ENCODE data around the gene RSPH10B2.
A peak's percentile ranks its signal among the peaks of the same experiment; 100 is the strongest.
"Not testable (repeated sequence)": the region's sequence is repeated elsewhere in the genome, so short reads cannot be mapped to it uniquely, and the experiment has no call there.

The RSPH10B2 gene

DNA sequence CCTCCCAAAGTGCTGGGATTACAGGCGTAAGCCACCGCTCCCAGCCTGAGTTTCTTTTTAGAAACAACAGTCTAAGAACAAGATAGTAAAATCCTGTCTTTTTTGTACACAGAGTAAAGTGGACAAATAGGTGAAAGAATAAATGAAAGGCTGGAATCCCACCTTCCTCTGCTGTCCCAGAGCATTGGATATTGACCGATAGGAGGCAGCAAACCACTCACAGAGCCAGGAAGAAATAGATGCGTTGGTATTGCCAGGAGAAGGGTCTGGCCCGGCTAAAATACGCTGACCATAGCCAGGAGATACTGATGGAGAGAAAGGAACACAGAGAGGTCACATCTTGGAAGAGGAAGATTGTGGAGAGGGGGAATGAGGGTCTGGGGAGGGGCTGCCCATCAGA, 35.8 kb upstream of the RSPH10B2 start:
- no peaks in the 10 kb centered on the region for H3K9me3 ChIP-seq
- no peaks in the 10 kb centered on the region for H3K36me3 ChIP-seq
- peaks cover 76% of the 10 kb centered on the region for H3K27me3 ChIP-seq
- no peaks in the 10 kb centered on the region for H3K4me1 ChIP-seq (ENCODE audit: control insufficient read depth in 1 of 2, insufficient read depth in 1 of 2, low read depth in 1 of 2, low read length in 1 of 2)
- TF ChIP-seq, protein P1, sequence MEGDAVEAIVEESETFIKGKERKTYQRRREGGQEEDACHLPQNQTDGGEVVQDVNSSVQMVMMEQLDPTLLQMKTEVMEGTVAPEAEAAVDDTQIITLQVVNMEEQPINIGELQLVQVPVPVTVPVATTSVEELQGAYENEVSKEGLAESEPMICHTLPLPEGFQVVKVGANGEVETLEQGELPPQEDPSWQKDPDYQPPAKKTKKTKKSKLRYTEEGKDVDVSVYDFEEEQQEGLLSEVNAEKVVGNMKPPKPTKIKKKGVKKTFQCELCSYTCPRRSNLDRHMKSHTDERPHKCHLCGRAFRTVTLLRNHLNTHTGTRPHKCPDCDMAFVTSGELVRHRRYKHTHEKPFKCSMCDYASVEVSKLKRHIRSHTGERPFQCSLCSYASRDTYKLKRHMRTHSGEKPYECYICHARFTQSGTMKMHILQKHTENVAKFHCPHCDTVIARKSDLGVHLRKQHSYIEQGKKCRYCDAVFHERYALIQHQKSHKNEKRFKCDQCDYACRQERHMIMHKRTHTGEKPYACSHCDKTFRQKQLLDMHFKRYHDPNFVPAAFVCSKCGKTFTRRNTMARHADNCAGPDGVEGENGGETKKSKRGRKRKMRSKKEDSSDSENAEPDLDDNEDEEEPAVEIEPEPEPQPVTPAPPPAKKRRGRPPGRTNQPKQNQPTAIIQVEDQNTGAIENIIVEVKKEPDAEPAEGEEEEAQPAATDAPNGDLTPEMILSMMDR (IDR thresholded peaks at IDR 0.05): no peak
- no peak overlapping the region for H3K27ac ChIP-seq
- no peak overlapping the region for H3K4me3 ChIP-seq (ENCODE audit: low read depth in 1 of 2, low read length in 1 of 2)

DNA sequence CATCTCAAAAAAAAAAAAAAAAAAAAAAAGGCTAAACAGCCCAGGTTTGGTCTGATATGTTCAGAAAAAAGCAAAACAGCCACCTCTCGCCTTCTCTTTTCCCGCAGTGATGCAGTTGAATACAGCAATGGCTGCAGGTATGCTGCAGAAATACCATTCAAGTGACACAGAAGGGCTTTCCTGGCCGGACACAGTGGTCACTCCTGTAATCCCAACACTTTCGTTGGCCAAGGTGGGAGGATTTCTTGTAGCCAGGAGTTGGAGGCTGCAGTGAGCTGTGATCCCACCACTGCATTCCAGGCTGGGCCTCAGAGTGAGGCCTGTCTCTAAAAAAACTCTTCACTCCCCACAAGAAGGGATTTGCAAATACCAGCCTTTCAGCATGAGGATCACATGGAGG, 29.6 kb upstream of the RSPH10B2 start:
- H3K4me3 ChIP-seq (ENCODE audit: low read depth in 1 of 2, low read length in 1 of 2); H3K36me3 ChIP-seq; H3K27ac ChIP-seq; H3K9me3 ChIP-seq: not testable (repeated sequence)
- Histone ChIP-seq H3K4me1 (ENCODE audit: control insufficient read depth in 1 of 2, insufficient read depth in 1 of 2, low read depth in 1 of 2, low read length in 1 of 2) (peaks cover 9 to 11% of the 10 kb centered on the region in 2 experiments), H3K27me3 (peaks cover 48% of the 10 kb centered on the region)

DNA sequence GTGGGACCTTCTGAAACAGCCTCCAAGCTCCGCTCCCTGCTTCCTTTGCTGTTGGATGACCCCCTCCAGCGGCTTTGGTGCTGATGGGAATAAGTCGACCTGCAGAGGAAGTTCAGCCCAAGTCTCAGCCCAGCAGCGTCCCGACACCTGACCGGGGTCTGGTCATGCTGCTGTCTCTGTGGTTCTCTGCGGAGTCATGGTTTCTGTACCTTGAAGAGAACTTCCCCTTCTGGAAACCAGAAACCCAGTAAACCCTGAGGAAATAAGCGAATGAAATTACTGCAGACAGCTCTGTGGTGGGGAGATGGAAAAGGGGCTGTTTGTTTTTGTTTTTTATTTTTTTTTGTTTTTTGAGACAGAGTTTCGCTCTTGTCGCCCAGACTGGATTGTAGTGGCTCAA, 28.9 kb upstream of the RSPH10B2 start:
- H3K4me1 ChIP-seq (ENCODE audit: control insufficient read depth in 1 of 2, insufficient read depth in 1 of 2, low read depth in 1 of 2, low read length in 1 of 2): peaks cover 9 to 11% of the 10 kb centered on the region in 2 experiments
- H3K36me3 ChIP-seq: no peaks in the 10 kb centered on the region
- H3K27me3 ChIP-seq: peaks cover 44% of the 10 kb centered on the region
- peak overlapping the region; percentile 32 for H3K27ac ChIP-seq
- no peak overlapping the region for H3K4me3 ChIP-seq (ENCODE audit: low read depth in 1 of 2, low read length in 1 of 2)
- TF ChIP-seq, protein P1 (IDR thresholded peaks at IDR 0.05): no peak
- no peaks in the 10 kb centered on the region for H3K9me3 ChIP-seq

DNA sequence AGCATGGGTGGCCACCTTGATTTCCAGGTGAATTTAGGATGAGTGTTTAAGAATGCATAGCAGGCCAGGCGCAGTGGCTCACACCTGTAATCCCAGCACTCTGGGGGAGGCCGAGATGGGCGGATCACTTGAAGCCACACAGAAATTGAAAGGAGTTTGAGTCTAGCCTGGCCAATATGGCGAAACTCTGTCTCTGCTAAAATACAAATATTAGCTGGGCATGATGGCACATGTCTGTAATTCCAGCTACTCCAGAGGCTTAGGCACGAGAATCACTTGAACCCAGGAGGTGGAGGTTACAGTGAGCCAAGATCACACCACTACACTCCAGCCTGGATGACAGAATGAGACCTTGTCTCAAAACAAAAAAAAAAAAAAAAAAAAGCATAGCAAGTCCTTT, 27.6 kb upstream of the RSPH10B2 start:
- not testable (repeated sequence) for H3K36me3 ChIP-seq; H3K9me3 ChIP-seq; H3K27ac ChIP-seq; H3K4me3 ChIP-seq (ENCODE audit: low read depth in 1 of 2, low read length in 1 of 2)
- H3K4me1 ChIP-seq (ENCODE audit: control insufficient read depth in 1 of 2, insufficient read depth in 1 of 2, low read depth in 1 of 2, low read length in 1 of 2): peaks cover 14 to 16% of the 10 kb centered on the region in 2 experiments
- H3K27me3 ChIP-seq: peaks cover 39% of the 10 kb centered on the region

DNA sequence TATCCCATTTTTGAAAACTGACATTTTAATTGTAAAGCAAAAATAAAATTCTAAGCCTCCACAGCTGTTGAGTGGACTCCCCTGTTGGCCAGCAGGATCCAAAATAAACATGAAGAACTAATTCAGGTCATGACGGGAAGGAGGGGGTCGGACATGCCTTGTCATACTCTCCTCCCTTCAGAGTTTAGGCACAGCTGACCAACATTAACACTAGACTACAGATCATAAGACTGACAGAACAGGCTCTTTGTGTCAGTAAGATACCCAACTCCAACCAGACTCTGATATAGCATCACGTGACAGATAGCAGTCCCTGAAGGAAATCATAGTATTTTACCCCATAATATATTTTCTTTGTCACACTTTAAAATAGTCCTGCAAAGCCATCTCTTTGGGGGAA, 26.2 kb upstream of the RSPH10B2 start:
- peaks cover 6% of the 10 kb centered on the region for H3K36me3 ChIP-seq
- peaks cover 29% of the 10 kb centered on the region for H3K27me3 ChIP-seq
- H3K9me3 ChIP-seq: no peaks in the 10 kb centered on the region
- H3K4me1 ChIP-seq (ENCODE audit: control insufficient read depth in 1 of 2, insufficient read depth in 1 of 2, low read depth in 1 of 2, low read length in 1 of 2): peaks cover 14 to 16% of the 10 kb centered on the region in 2 experiments
- H3K27ac ChIP-seq: no peak overlapping the region
- no peak overlapping the region for H3K4me3 ChIP-seq (ENCODE audit: low read depth in 1 of 2, low read length in 1 of 2)
- TF ChIP-seq, protein P1 (IDR thresholded peaks at IDR 0.05): no peak

DNA sequence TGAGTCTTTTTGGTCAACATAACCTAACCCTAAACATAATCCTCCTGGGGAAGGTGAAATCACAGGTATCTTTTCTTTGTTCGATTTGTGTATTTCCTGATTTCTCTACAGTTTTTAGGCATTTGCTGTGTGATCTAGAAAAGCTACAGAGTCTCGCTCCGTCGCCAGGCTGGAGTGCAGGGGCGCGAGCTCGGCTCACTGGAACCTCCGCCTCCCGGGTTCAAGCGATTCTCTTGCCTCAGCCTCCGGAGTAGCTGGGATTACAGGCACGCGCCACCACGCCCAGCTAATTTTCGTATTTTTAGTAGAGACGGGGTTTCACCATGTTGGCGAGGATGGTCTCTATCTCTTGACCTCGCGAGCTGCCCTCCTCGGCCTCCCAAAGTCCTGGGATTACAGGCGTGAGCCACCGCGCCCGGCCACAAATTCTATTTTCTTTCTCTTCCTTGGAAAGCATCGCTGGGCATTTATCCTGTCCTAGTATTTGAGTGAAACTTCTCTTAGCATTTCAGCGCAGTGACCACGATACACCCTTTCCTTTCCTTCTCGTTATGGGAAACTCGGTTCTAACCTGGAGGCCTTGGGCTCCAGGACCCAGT, 24.9 kb upstream of the RSPH10B2 start:
- Histone ChIP-seq H3K4me1 (ENCODE audit: control insufficient read depth in 1 of 2, insufficient read depth in 1 of 2, low read depth in 1 of 2, low read length in 1 of 2) (peaks cover 14 to 16% of the 10 kb centered on the region in 2 experiments), H3K27ac (peak overlapping the region; percentile 83), H3K4me3 (ENCODE audit: low read depth in 1 of 2, low read length in 1 of 2) (peak overlapping the region; percentile 86), H3K27me3 (peaks cover 16% of the 10 kb centered on the region), H3K36me3 (peaks cover 17% of the 10 kb centered on the region)
- H3K9me3 ChIP-seq: not testable (repeated sequence)

DNA sequence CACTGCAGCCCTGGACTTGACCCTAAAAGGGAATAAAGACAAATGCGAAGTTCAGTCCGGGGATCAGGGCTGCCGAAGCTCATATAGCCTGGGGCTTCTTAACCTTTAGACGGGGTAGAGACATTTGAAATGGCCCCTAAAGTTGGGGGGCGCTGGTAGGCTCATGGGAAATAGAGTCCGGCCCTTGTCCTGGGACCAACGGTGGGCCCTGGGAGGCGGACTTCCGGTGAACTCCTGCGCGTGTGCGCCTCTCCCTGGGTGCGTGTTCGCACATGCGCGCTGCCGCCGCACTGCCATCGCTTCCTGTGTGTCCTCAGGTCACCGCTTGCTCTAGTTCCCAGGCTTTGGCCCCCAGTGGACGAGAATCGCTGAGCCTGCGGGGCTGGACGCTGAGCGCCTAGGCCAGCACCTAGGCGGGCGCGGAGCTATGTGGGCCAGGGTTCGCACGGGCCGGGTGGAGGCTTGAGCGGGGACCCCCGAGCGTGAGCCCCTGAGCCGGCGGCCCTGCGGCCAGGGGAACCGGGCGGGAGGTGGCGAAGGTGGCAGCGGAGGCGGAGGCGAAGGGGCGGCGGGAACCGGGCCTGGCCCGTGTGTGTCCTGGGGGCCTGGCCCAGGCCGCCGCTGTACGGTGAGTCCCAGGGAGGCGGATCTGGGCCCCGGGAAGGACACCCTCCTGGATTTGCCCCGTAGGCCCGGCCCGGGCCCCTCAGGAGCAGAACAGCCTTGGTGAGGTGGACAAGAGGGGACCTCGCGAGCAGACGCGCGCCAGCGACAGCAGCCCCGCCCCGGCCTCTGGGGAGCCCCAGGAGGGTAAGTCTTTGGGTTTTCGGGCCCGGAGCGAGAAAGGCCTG, 24.2 kb upstream of the RSPH10B2 start:
- Histone ChIP-seq H3K4me1 (ENCODE audit: control insufficient read depth in 1 of 2, insufficient read depth in 1 of 2, low read depth in 1 of 2, low read length in 1 of 2) (peaks cover 13 to 16% of the 10 kb centered on the region in 2 experiments), H3K36me3 (peaks cover 24% of the 10 kb centered on the region), H3K9me3 (no peaks in the 10 kb centered on the region), H3K4me3 (ENCODE audit: low read depth in 1 of 2, low read length in 1 of 2) (peak overlapping the region; percentile 86), H3K27ac (peak overlapping the region; percentile 83), H3K27me3 (peaks cover 16% of the 10 kb centered on the region)
- TF ChIP-seq, protein P1 (IDR thresholded peaks at IDR 0.05): no peak

Data from neutrophil (primary cell).